Body of pancreas (tissue), 4 donors: ENCODE results near the gene RBBP4. TPM values are rescaled to one million over a fixed set of nuclear protein-coding genes. Genes with fewer than 3 reads are reported as not detected.

Source experiments
- ATAC-seq: fragments of 150-250 bp; one replicate; pipeline ENCODE4 v1.9.1; 2016
- DNase-seq, 4 donors: peaks; one replicate each; pipeline ENCODE4 v3.0.0-alpha.2; 2019
- H3K27ac ChIP-seq, 4 donors: fragments of 200-600 bp; sonication (generic); 1 replicate in 3 of 4; 2 replicates in 1 of 4; pipeline versions ENCODE4 v1.5.1 to v1.6.1; 2016 to 2019; ENCODE audit warnings: mild to moderate bottlenecking in 1 of 4, mixed read lengths in 1 of 4, moderate library complexity in 1 of 4
- H3K27me3 ChIP-seq, 2 donors: fragments of 200-600 bp; sonication (generic); one replicate each; pipeline ENCODE4 v1.6.0; 2016; ENCODE audit warnings: mild to moderate bottlenecking in 1 of 2
- H3K36me3 ChIP-seq, 2 donors: fragments of 200-600 bp; sonication (generic); replicated peaks in 1 of 2; 2 replicates each; pipeline ENCODE4 v1.5.1; 2016; ENCODE audit warnings: low read depth in 2 of 2; ENCODE audit not compliant: insufficient read depth in 1 of 2
- H3K4me1 ChIP-seq: fragments of 200-600 bp; sonication (generic); one replicate; pipeline ENCODE4 v1.6.0; 2016
- H3K4me3 ChIP-seq, 2 donors: fragments of 200-600 bp; sonication (generic); 1 replicate in 1 of 2; 2 replicates in 1 of 2; pipeline ENCODE4 v1.5.1; 2016 to 2019
- H3K9me3 ChIP-seq, 3 donors: fragments of 200-600 bp; sonication (generic); 1 replicate in 2 of 3; 2 replicates in 1 of 3; pipeline ENCODE4 v1.5.1; 2016
- POLR2A ChIP-seq, 3 donors: fragments of 450-650 bp; IDR thresholded peaks; one replicate each; pipeline ENCODE4 v1.6.1; 2016; ENCODE audit warnings: antibody characterized with exemption in 3 of 3, mild to moderate bottlenecking in 2 of 3
- WGBS, 2 donors: methylation state at CpG; one replicate each; pipeline ENCODE4 v1.1.5; 2017; 5-methylcytosine and 5-hydroxymethylcytosine counted together
- intact Hi-C: fragments of 100-400 bp; cut with DNase I; formaldehyde crosslinking; loops from one replicate; pipeline ENCODE4 v1.15.1; 2023
- total RNA-seq, 2 donors: library from RNA; depleted of rRNA; stranded (reverse); fragments of >200 nt; gene quantifications; one replicate each; pipeline ENCODE4 v1.1.0, GENCODE V29; 2016
- TF ChIP-seq, protein P1 (sequence below), 7 experiments: fragments of 450-650 bp in 4 of 7; fragments of 200-600 bp in 3 of 7; sonication (generic) in 3 of 7; IDR thresholded peaks; one replicate each; pipeline ENCODE4 v1.5.1; 2016 to 2019; ENCODE audit warnings: antibody characterized with exemption in 7 of 7

Gene RBBP4
- total RNA-seq, 2 donors from 2014 or later = 40.2 to 63.8 TPM

DNA sequence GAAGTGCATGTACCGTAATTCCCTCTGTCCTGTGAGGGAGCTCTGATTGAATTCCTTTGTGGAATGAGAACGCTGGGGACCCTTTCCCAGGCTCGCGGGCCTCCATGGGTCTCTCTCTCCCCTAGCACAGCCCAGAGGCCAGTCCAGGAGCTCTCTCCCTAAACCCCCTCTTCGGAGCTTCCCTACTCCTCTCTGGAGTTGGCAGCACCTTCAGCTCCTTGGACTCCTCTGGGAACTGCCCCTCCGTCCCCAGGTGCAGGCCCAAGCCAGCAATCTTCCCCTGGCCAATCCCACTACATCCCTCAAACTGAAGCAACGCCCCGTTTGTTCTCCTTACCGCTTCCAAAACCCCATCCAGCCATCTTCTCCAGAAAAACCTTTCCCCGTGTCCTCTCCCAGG, 62.1 kb downstream of the RBBP4 start:
- no peak for DNase-seq
- Histone ChIP-seq H3K27me3 (no peaks in the 10 kb centered on the region), H3K4me1 (peaks cover 26% of the 10 kb centered on the region), H3K27ac (no peak overlapping the region), H3K4me3 (no peak overlapping the region), H3K36me3 (no peaks in the 10 kb centered on the region), H3K9me3 (no peaks in the 10 kb centered on the region)
- TF ChIP-seq POLR2A (IDR thresholded peaks at IDR 0.05) = no peak
- TF ChIP-seq, protein P1, sequence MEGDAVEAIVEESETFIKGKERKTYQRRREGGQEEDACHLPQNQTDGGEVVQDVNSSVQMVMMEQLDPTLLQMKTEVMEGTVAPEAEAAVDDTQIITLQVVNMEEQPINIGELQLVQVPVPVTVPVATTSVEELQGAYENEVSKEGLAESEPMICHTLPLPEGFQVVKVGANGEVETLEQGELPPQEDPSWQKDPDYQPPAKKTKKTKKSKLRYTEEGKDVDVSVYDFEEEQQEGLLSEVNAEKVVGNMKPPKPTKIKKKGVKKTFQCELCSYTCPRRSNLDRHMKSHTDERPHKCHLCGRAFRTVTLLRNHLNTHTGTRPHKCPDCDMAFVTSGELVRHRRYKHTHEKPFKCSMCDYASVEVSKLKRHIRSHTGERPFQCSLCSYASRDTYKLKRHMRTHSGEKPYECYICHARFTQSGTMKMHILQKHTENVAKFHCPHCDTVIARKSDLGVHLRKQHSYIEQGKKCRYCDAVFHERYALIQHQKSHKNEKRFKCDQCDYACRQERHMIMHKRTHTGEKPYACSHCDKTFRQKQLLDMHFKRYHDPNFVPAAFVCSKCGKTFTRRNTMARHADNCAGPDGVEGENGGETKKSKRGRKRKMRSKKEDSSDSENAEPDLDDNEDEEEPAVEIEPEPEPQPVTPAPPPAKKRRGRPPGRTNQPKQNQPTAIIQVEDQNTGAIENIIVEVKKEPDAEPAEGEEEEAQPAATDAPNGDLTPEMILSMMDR (IDR thresholded peaks at IDR 0.05) = no peak
- intact Hi-C loops = loop anchor here (5.0 to 10.0 kb wide), 2 partner anchors 59 to 162 kb away; partner anchors contain the start of gene FNDC5
- no peak for ATAC-seq
- 66% methylated on average over 8 to 10 of the region's 10 CpGs for WGBS, 2 donors

DNA sequence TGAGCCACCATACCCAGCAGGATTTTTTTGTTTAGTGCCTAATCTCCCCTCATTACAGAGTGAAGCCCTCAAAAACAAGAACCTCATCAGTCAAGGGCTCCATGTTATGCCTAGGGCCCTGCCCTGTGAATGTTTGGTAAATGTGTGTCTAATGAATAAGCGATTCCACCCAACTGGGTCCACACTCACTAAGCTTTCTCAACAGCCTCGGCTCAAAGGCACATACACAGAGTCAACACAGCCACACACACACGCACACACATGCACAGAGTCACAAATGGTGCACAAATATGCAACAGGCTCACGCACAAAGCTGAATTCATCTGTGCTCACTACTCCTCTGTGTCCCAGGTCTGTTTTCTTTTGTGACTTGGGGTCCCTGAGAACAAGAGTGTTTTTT, 63.3 kb downstream of the RBBP4 start:
- no peak overlapping the region for H3K27ac ChIP-seq
- peaks cover 26% of the 10 kb centered on the region for H3K4me1 ChIP-seq
- intact Hi-C loops = loop anchor here (5.0 to 10.0 kb wide), 2 partner anchors 58 to 161 kb away; partner anchors contain the start of gene FNDC5
- H3K4me3 ChIP-seq = no peak overlapping the region
- no peak for ATAC-seq
- no peaks in the 10 kb centered on the region for H3K9me3 ChIP-seq
- TF ChIP-seq, protein P1 (IDR thresholded peaks at IDR 0.05) = no peak
- TF ChIP-seq POLR2A (IDR thresholded peaks at IDR 0.05) = no peak
- no peaks in the 10 kb centered on the region for H3K36me3 ChIP-seq
- DNase-seq = no peak
- no peaks in the 10 kb centered on the region for H3K27me3 ChIP-seq
- WGBS, 2 donors = 67 to 71% methylated on average over 4 of the region's 4 CpGs

GRCh38 chr1:32715901-32716311, 64.9 kb downstream of the RBBP4 start:
- Histone ChIP-seq H3K36me3 (no peaks in the 10 kb centered on the region), H3K4me1 (peaks cover 26% of the 10 kb centered on the region), H3K9me3 (no peaks in the 10 kb centered on the region), H3K27ac (peak overlapping the region; percentile 67 to 89 (median 84)), H3K4me3 (no peak overlapping the region), H3K27me3 (no peaks in the 10 kb centered on the region)
- intact Hi-C loops = loop anchor here (10.0 kb wide), 1 partner anchor 159 kb away; the partner anchor contains the start of gene FNDC5
- no peak for ATAC-seq
- DNase-seq = no peak
- TF ChIP-seq POLR2A (IDR thresholded peaks at IDR 0.05) = no peak
- TF ChIP-seq, protein P1 (IDR thresholded peaks at IDR 0.05) = no peak
- WGBS, 2 donors = 84 to 100% methylated on average over 1 to 4 of the region's 4 CpGs

DNA sequence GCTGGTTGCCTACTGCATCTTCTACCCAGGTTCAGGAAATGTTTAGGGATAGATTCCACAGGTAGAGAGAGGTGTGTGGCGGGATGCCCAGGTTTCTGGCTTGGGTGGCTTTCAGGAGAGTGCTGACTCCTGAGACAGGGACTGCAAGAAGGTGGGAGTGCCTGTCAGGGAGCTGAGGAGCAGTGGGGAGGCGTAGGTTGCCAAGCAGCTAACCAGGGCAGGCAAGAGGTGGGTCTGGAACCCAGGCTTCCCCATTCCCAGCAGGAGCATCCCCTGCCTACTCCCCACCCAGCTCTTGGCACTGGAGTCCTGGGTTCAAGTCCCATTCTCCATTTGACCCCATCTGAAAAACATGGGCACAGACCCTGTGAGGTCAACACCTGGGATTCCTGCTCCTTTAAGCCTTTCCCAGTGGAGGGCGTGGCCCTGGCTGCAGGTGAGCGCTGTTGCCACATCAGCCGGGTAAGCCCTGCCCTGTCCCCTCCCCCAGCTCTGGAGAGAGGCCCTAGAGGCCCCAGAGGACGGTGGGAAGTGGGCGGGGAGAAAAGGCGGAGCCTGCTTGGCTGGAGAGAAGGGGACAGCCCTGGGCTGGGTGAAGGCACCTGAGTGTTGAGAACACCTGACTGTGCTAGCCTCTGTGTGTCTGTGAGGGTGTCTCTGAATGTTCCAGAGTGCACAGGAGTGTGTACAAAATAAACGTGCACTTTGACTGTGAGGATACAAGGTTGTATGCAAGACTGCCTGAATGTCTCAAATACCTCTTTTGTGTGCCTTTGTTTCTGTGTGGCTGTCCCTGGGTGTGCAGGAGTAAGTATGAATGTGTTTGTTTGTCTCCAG, 65.5 kb downstream of the RBBP4 start:
- DNase-seq = peak; percentile 99 to 100 (median 100)
- peak; percentile 97 for ATAC-seq
- intact Hi-C loops = loop anchor here (10.0 kb wide), 1 partner anchor 158 kb away; the partner anchor contains the start of gene FNDC5
- TF ChIP-seq, protein P1 (IDR thresholded peaks at IDR 0.05) = peak in 4 of 7 experiments; percentile 3 to 36 (median 20)
- TF ChIP-seq POLR2A (IDR thresholded peaks at IDR 0.05) = peak in 2 of 3 donors; percentile 47 to 61
- H3K27ac ChIP-seq = peak overlapping the region; percentile 67 to 89 (median 84)
- no peak overlapping the region for H3K4me3 ChIP-seq
- no peaks in the 10 kb centered on the region for H3K36me3 ChIP-seq
- no peaks in the 10 kb centered on the region for H3K27me3 ChIP-seq
- WGBS, 2 donors = 15 to 19% methylated on average over 5 to 9 of the region's 9 CpGs
- H3K4me1 ChIP-seq = peaks cover 26% of the 10 kb centered on the region
- H3K9me3 ChIP-seq = no peaks in the 10 kb centered on the region
